GM12872 (cell line): ENCODE measurements around the gene HOXA4.

Experiments
- CTCF ChIP-seq: IDR thresholded peaks from 3 replicates; pipeline ENCODE4 v1.5.1; 2011; ENCODE audit warnings: low read depth, mild to moderate bottlenecking, low read length, moderate library complexity; ENCODE audit not compliant: insufficient read depth

Gene HOXA4

GRCh38 chr7:27166531-27167505 is 36.3 kb upstream of the HOXA4 start:
- no peak for TF ChIP-seq CTCF

DNA sequence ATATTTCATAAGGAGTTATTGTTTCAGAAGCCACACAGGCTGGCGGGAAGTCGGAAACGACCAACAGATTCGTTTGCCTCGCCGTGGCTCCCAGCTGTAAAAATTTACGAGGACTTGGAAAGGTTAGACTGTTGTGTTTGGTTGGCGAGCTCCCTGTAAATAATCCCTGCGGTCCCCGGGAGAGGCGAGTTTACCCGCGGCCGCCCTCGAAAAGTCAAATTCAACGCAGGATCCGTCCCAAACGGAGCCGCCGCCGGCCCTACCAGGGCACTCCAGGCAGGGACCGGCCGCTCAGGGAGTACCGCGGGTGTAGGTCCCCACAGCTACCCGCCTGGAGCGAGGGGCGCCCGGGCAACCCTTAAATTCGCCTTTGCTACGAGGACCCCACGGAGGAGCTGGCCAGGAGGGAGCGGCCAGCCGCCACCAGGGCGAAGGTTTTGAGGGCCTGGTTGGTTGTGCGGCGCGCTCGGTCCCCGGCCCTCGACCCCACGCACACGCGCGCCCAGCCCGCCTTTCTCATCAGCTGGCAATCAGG is 35.5 kb upstream of the HOXA4 start:
- TF ChIP-seq CTCF = no peak

DNA sequence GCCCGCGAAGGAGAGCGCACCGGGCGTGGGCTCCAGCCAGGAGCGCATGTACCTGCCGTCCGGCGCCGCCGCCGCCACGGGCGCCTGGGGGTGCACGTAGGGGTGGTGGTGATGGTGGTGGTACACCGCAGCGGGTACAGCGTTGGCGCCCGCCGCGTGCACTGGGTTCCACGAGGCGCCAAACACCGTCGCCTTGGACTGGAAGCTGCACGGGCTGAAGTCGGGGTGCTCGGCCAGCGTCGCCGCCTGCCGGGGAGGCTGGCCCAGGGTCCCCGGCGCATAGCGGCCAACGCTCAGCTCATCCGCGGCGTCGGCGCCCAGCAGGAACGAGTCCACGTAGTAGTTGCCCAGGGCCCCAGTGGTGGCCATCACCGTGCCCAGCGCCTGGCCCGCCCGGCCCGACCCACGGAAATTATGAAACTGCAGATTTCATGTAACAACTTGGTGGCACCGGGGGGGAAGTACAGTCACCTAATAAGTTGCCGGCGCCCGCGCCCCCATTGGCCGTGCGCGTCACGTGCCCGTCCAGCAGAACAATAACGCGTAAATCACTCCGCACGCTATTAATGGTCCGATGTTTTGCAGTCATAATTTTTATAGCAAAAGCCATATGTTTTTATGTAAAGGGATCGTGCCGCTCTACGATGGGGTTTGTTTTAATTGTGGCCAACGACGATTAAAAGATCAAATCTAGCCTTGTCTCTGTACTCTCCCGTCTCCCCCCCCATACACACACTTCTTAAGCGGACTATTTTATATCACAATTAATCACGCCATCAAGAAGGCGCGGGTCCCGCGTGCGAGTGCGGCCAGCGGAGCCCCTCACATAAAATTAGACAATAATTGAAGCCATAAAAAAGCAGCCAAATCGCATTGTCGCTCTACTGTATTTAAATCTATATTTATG is 34.8 kb upstream of the HOXA4 start, which contains the start of gene HOXA9:
HOXA9 (minus strand) TSS at position 449 of the 907 bp plus-strand sequence; CDS start at position 369, 80 bp downstream.
- no peak for TF ChIP-seq CTCF

GRCh38 chr7:27164367-27165088 is 34.0 kb upstream of the HOXA4 start:
- no peak for TF ChIP-seq CTCF

DNA sequence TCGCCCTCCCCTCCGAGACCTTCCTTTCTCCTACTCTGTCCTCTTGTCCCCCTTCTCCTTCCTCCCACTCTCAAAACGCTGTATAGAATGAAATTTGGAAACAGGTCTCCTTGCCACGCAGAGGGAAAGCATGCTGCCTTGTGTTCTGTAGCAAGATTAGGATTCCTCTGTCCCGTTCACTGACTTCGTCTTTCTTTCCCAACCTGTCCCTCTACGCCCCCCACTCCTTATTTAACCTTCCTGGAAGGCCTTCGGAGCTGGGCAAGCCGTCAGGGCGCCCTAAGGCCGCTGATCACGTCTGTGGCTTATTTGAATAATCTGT is 33.4 kb upstream of the HOXA4 start:
- TF ChIP-seq CTCF = no peak

DNA sequence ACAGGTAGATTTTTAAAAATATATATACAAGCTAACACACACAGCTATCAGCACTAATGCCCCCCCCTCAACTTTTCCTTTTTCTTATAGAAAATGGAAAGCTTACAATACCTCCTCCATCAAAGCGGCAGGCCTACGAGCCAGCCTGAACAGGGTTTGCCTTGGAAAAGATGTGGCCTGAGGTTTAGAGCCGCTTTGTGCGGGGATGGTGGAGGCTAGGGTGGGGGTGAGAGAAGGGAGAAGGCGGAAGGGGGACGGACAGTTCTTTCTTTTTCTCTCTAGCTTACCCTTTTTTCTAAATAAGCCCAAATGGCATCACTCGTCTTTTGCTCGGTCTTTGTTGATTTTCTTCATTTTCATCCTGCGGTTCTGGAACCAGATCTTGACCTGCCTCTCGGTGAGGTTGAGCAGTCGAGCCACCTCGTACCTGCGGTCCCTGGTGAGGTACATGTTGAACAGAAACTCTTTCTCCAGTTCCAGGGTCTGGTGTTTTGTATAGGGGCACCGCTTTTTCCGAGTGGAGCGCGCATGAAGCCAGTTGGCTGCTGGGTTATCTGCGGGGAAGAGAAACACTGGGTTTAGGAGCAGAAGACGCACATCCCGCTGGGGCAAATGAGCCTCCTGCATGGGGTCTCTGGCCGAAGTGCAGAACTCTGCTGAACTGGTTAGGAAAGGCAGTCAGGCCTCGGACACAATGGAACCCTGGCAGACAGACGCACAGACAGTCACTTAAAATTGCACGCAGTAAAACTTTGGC is 32.9 kb upstream of the HOXA4 start:
- no peak for TF ChIP-seq CTCF
